Coronary artery (tissue), 2 donors: ENCODE measurements around the gene OSTC.

ENCODE experiments used
- DNase-seq: peaks from one replicate; pipeline ENCODE4 v3.0.0-alpha.2; 2017; ENCODE audit warnings: low spot score
- H3K27ac ChIP-seq, 2 donors: fragments of 200-600 bp; sonication (generic); one replicate each; pipeline ENCODE4 v1.5.1; 2016 to 2019
- H3K4me3 ChIP-seq: fragments of 200-600 bp; sonication (generic); 2 replicates; pipeline ENCODE4 v1.5.1; 2016; ENCODE audit warnings: mild to moderate bottlenecking, moderate library complexity
- TF ChIP-seq, protein P1 (sequence below): fragments of 200-600 bp; sonication (generic); IDR thresholded peaks from one replicate; pipeline ENCODE4 v1.5.1; 2019; ENCODE audit warnings: antibody characterized with exemption

Gene OSTC

DNA sequence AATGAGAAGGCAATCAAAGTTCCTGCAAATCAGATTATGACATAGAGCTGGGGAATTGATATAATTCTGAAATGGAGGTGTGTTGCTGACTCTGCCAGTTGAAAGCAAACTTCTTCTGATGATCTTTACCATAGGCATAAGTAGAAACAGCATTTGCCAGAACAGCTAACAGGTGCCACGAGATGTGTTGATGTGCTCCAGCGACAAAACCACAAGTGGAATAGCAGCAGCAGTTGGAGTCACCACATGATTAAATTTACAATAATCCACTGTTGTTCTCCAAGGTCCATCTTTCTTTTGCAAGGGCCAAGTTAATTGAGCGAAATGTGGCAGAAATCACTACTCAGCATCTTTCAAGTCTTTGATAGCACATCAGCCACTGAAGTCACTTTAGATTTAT lies 3.7 kb upstream of the OSTC start:
- no peak overlapping the region for H3K4me3 ChIP-seq
- no peak for DNase-seq
- TF ChIP-seq, protein P1, sequence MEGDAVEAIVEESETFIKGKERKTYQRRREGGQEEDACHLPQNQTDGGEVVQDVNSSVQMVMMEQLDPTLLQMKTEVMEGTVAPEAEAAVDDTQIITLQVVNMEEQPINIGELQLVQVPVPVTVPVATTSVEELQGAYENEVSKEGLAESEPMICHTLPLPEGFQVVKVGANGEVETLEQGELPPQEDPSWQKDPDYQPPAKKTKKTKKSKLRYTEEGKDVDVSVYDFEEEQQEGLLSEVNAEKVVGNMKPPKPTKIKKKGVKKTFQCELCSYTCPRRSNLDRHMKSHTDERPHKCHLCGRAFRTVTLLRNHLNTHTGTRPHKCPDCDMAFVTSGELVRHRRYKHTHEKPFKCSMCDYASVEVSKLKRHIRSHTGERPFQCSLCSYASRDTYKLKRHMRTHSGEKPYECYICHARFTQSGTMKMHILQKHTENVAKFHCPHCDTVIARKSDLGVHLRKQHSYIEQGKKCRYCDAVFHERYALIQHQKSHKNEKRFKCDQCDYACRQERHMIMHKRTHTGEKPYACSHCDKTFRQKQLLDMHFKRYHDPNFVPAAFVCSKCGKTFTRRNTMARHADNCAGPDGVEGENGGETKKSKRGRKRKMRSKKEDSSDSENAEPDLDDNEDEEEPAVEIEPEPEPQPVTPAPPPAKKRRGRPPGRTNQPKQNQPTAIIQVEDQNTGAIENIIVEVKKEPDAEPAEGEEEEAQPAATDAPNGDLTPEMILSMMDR = no peak
- H3K27ac ChIP-seq = no peak overlapping the region

DNA sequence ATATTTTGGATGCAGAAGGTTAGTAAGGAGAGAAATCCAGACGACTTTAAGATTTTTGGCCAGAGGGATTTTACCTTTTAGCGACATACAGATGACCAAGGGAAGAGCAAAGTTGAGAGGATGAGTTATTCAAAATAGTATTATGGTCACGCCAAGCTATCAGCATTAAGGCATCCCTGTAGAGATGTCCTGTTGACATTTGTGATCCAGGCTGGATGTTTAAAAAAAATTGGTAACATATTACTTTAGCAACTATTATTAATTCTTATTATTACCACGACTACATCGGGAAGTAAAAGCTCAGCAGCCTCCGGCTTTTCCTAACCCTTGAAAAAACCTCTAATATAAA lies 562 bp upstream of the OSTC start:
- no peak overlapping the region for H3K27ac ChIP-seq
- TF ChIP-seq, protein P1 = no peak

DNA sequence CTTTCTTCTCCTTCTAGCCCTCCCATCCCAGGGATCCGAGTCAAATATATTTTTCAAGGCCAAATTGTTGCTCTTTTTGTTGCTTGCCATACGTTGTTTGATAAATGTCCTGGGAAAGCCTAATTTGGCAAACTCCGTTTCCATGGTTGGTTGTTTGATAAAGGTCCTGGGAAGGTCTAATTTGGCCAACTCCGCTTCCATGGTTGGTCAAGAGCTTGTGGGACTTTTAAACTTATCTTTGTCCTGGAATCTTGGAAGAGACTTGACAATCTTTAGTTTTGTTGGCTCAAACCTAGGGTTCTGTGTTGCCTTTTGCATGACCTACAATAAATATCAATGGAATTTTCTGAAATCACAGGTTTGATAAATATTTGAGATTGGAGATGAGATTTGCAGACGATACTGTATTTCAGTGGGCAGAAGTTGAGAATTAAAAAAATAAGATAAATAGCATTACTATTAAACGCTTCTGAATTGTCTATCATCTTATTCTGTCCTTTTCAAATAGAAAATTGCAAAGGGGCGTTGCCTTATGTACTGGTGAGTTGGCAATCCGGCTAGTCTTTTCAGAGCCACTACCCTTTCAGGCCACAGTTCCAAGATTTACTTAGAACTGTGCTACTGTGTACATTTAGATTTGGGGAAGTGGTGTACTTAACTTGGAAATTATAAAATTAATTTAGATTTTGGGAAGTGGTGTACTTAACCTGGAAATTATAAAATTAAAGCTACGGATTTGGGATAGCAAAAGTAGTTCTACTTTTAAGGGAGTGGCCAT lies 804 bp downstream of the OSTC start:
- DNase-seq = no peak

More for the DNA sequence above, 562 bp upstream of the OSTC start:
- no peak for DNase-seq
- peak overlapping the region; percentile 75 for H3K4me3 ChIP-seq

DNA sequence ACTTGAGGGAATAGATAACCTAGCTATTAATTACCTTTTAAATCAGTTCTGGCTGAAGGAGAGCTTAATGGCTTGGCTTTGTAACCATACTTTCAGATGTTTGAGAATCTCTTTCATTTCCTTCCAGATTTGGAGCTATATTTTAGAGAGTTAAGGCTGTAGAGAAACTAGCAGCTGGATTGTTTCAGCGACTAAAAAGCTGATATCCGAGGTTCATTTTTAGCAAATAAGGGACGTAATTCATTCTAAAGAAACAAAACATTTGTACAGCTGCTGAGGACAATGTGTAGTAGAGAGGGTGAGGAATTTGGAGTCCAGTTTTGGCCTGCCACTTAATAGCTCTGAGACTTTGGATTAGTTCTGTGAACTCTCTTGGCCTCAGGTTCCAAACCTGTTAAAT lies 12.2 kb downstream of the OSTC start:
- DNase-seq = no peak
- Histone ChIP-seq H3K4me3 (no peak overlapping the region), H3K27ac (no peak overlapping the region)
- TF ChIP-seq, protein P1 = no peak

More for the DNA sequence above, 804 bp downstream of the OSTC start:
- Histone ChIP-seq H3K27ac (peak overlapping the region; percentile 80 to 84), H3K4me3 (peak overlapping the region; percentile 75)
- TF ChIP-seq, protein P1 = no peak

DNA sequence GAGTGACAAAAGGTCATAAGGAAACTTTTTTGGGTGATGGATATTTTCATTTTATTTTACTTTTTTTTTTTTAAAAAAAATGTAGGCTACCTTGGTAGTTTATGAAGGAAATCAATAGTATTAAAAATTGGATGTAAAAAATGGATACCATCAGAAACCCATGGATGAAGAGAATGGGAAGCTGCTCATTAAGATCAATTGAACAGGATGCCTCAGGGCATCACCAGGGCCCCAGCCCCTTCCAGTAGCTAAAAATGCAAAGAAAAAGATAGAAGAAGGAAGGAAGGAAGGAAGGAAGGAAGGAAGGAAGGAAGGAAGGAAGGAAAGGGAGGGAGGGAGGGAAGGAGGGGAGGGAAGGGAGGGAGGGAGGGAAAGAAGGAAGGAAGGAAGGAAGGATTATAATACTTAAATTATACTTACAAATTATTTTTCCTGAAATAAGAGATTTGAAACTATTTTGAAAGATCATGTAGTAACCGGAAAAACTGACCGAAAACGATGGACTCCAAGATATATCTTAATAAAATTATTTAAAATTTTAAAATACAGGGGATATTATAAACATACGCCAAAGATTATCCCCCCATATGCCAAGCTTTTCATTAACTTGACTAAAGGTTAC lies 24.1 kb downstream of the OSTC start:
- TF ChIP-seq, protein P1 = no peak
- Histone ChIP-seq H3K4me3 (no peak overlapping the region), H3K27ac (no peak overlapping the region)
- DNase-seq = no peak

DNA sequence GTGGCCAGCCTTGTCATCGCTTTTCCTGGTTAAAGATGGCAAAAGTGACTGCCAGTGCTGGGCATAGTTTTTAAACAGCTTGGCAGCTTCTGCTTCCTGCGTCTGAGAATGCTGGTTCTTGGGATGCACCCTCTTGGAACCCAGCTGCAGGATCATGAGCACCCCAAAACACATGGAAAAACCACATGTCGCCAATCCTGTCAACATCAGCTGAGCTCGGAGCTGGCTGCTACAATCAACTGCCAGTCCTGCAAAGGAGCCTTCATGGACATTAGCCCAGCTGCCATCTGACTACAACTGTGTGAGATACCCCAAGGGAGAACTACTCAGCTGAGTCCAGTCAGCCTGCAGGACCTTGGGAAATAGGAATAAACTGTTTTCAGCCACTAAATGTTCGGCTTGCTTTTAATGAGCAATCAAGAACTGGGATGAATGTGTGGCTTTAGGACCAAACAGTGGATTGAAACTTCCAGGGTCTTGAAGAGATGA lies 31.0 kb downstream of the OSTC start:
- Histone ChIP-seq H3K27ac (no peak overlapping the region), H3K4me3 (no peak overlapping the region)
- no peak for DNase-seq
- TF ChIP-seq, protein P1 = no peak

DNA sequence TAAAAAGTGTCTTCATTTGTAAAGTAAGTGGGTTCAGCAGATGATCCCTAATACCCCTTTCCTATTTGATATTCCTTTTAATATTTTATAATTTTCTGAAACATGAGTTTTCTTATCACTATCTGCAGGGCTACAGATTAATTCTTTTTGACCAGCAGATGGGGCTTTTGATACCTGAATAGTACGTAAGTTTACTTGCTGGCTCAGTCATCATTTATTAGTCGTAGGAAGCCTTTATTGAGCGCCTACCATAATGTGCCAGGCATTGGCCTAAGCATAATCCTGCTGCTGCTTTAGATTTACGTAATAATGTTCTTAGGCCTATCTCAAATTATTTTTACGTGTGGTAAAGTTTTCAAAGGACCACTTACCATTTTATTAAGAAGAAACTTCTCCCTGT lies 33.1 kb downstream of the OSTC start:
- no peak for DNase-seq
- H3K4me3 ChIP-seq = no peak overlapping the region
- H3K27ac ChIP-seq = no peak overlapping the region
- TF ChIP-seq, protein P1 = no peak
